Measurements from ENCODE around the gene CD200R1.

GRCh38 chr3:112888381-112889085 lies 86.4 kb downstream of the CD200R1 start:
- TF ChIP-seq EZH2 (IDR thresholded peaks at IDR 0.05; ENCODE audit: borderline replicate concordance, insufficient read depth, low read depth, low read length, poor library complexity, severe bottlenecking), result no peak
- TF ChIP-seq, protein P1, sequence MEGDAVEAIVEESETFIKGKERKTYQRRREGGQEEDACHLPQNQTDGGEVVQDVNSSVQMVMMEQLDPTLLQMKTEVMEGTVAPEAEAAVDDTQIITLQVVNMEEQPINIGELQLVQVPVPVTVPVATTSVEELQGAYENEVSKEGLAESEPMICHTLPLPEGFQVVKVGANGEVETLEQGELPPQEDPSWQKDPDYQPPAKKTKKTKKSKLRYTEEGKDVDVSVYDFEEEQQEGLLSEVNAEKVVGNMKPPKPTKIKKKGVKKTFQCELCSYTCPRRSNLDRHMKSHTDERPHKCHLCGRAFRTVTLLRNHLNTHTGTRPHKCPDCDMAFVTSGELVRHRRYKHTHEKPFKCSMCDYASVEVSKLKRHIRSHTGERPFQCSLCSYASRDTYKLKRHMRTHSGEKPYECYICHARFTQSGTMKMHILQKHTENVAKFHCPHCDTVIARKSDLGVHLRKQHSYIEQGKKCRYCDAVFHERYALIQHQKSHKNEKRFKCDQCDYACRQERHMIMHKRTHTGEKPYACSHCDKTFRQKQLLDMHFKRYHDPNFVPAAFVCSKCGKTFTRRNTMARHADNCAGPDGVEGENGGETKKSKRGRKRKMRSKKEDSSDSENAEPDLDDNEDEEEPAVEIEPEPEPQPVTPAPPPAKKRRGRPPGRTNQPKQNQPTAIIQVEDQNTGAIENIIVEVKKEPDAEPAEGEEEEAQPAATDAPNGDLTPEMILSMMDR (IDR thresholded peaks at IDR 0.05), result no peak
